Stimulated activated CD8-positive, alpha-beta memory T cell treated with anti-CD3 and anti-CD28 coated beads, Interleukin-15, amount 100 ng/mL, for 24 hours (primary cell): ENCODE data around the gene JAKMIP2.

ENCODE experiments used
- DNase-seq: peaks from one replicate; pipeline ENCODE4 v3.0.0-alpha.2; 2020; ENCODE audit warnings: low read depth

JAKMIP2 gene

GRCh38 chr5:147694772-147695171 is 87.8 kb downstream of the JAKMIP2 start:
- no peak for DNase-seq

DNA sequence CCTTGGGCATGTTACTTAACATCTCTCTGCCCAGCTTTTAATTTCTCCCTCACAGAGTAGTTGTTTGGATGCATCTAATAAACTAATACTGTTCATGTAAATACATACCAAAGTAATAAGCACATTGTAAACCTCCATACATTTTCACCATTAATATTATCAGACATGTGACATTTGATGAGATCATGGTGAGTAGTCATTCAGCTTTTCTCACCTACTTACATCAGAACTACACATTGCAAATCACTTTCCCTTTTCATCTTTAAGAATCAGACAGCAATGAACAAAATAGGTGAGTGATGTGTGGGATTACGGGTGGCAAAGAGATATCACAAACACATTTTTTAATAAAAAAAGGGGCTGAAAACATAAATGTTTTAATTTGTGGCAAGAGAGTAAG is 89.3 kb downstream of the JAKMIP2 start:
- DNase-seq = no peak

- no peak for DNase-seq
These were observed 91.4 kb downstream of the JAKMIP2 start for GRCh38 chr5:147691130-147691529.

GRCh38 chr5:147690595-147690994 is 91.9 kb downstream of the JAKMIP2 start:
- no peak for DNase-seq

DNA sequence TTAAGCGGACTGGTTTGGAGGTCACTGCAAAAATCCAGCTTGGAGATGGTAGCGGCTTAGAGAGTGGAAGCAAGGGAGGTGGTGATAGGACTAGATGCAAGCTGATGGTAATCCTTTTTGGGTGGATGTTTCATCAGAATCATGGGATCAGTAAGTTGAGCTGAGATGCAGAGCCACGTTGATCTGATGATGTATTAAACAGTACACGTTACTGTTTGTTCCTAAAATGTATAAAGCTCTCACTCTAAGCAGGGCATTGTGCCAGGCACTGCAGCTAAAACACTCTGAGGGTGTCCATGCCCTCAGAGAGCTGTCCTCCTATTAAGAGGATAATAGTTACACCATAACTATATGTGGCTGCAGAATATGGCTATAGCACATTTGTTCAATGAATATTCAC is 93.1 kb downstream of the JAKMIP2 start:
- no peak for DNase-seq

DNA sequence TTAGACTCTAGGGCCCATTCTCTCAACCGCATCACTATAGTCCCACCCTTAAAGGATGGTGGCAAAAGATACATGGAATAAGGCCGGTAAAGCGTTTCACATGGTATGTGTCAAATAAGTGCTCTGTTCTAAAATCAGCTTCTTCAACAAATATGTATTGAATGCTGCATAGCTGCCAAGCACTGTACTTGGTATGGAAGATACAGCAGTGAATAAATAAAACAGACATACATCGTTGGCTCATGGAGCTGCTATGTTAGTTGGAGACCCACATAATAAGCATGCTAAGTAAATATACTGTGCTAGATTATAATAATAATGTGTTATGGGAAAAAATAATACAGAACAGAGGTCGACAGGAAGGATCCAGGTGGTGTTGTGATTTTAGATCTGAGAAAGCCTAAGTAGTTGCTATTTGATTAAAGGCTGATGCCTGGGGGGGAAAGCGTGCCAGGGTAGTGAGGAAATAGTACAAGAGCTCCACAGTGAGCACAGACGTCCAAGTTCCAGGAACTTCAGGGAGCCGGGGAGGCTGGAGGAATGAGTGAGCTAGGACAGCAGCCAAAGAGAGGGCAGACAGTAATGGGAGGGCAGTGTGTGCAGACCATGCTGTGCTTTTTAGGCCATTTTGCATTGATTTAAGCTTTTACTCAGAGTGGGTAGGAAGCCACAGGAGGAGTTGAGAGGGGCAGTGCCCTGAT is 93.7 kb downstream of the JAKMIP2 start:
- no peak for DNase-seq

DNA sequence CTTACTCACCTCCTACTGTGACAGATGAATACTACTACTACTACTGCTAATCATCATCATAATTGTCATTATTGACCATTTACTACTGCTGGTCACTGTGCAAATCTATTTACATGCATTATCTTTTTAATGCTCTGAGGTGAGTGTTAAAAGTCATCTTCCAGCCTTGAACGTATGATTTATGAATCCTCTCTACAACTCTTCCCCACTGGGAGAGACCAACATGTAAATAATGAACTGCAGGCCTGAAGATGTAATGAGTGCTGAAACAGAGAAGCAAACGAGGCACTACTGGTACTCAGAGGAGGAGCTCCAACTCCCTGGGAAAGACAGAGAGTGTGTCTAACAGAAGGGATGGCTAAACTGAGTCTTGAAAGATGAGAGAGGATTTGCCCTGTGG is 95.4 kb downstream of the JAKMIP2 start:
- DNase-seq = no peak

DNA sequence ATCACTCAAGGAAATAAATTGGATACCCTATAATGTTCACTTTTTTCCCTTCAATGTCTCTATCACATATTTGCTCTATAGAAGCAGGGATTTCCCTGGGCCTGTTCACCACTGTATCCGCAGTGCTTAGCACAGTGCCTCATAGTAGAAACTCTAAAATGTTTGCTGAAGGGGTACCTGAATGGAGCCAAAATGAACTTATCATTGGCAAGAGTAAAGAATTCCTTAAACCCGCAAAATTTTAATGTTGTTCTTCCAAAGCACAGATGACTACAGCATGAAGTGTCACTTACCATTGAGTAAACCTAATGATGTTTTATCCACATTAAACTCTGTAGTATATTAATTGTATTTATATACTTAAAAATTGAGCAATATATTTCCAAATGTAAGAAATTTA is 96.1 kb downstream of the JAKMIP2 start:
- no peak for DNase-seq

DNA sequence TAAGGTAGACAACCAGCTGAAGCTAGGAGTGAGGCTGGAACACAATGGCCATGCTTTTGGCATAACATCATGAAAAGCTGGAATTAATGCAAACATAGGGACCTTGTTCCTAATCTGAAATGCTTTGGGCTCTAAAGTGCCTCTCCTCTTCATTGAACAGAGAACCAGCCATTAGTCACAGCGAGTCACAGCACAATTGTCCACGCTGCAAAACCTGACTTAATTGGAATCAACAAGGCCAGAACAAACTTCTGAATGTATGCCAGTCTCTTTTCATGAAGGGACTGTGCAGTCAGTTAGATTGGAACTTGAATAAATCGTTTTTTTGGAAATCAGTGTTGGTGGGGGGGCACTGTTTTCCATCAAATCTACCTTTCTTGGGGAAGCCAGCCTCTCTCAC is 96.5 kb downstream of the JAKMIP2 start:
- DNase-seq = no peak

DNA sequence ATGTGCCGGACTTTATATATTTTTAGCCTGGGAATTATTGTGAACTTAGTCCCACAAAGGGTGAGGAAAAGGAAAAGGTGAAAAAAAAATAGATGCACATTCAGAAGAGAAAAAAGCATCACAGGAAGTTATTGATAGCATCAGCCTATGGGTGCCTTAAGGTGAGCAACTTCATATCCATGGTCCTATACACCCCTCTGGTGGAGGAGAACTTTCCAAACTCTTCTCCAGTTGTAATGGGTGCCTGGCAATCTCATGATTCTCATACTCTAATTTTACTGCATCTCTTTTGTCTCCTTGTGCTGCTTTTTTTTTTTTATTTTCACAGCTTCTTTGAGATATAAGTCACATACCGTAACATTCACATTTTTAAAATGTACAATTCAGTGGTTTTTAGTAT is 107.4 kb downstream of the JAKMIP2 start:
- no peak for DNase-seq

DNA sequence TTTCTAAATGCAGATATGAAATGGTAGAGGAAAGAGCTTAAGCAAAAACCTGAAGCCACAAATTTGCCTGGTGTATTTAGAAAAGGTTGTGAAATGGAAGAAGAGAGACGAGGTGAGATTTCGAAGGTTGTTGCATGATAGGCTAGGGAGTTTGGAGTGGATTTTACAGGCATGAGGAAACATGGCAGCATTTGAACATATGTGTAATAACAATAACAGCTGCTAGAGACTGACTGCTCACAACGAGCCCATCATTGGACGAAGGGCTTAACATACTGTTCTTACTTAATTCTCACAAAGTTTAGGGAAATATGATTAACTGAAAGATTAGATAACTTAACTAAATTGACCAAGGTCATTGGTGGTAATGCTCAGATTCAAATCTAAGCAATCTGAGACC is 108.1 kb downstream of the JAKMIP2 start:
- DNase-seq = no peak

- DNase-seq = no peak
These were observed 108.7 kb downstream of the JAKMIP2 start for GRCh38 chr5:147673791-147674190.

DNA sequence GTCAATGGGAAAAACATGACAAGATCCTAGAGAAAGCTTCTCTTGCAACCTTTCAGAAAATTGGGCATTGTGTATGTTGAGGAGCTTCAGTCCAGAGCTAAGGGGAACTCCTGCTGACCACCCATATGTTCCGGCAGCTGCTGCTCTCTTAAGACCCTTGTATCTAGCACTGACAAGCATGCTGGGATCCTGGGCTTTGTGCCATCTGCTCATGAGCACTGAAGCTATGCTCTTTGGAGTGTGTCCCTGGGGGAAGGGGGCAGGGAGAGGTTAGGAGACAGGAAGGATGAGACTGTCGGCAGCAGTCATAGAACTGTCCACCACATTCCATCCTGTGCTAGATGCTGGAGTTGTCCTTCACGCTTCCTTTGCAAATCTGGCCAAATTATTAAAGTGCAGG is 109.3 kb downstream of the JAKMIP2 start:
- DNase-seq = no peak

GRCh38 chr5:147671365-147671764 is 111.2 kb downstream of the JAKMIP2 start:
- no peak for DNase-seq

- no peak for DNase-seq
These were observed 111.7 kb downstream of the JAKMIP2 start for GRCh38 chr5:147670815-147671214.

DNA sequence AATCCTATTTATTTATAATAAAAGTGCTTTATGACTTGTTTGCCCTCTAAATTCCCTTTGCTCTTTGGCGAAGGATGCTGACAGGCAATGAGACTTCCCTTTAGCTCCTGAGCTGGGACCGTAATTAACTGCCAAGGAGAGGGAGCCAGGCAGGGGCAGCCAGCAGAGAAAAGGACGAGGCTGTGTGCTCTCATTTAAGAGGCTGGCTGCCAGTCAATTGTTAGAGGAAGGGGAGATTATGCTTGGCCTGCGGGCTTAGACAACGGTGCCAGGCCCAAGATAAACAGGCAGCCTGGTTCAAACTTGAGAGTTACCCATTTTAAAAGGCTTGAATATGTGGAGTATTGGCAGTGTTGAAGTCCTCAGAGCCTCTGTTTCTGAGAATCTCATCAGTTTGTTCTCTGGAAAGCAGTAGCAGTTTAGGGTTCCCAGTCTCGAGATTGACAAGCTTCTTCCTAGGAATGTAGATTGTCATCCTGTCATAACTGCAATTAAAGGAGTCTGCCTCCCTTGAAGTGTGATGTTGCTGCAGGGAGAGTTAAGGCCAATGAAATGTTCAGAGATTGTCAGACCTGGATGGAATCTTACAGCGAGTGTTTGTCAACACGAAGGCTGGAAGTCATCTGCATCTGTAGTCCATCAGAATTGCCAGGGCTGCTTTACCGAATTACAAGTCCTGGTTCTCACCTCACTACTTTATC is 113.2 kb downstream of the JAKMIP2 start:
- no peak for DNase-seq

DNA sequence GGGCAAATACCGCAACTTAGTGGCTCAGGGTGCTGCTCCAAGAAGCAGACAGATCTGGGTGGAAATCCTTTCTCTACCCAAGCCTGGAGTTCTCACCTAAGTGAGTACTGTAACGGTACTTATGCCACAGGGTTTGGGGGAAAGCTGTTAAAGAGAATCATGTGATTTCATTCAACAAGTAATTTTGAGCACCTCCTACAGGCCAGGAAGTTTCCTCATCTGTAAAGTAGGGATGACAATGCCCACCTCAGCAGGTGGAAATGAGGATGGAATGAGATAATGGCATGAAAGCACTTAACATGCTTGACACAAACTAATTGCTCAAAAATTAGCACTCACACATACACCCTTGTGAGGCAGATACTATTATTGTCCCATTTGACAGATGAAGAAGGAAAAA is 114.1 kb downstream of the JAKMIP2 start:
- no peak for DNase-seq

- DNase-seq = no peak
These were observed 115.2 kb downstream of the JAKMIP2 start for GRCh38 chr5:147667363-147667762.

GRCh38 chr5:147666419-147666818 is 116.1 kb downstream of the JAKMIP2 start:
- DNase-seq = no peak

GRCh38 chr5:147661541-147661940 is 121.0 kb downstream of the JAKMIP2 start:
- DNase-seq = no peak

GRCh38 chr5:147659166-147659929 is 123.2 kb downstream of the JAKMIP2 start:
- no peak for DNase-seq

- DNase-seq = no peak
These were observed 124.1 kb downstream of the JAKMIP2 start for GRCh38 chr5:147658293-147658932.

- DNase-seq = no peak
These were observed 133.9 kb downstream of the JAKMIP2 start for GRCh38 chr5:147648597-147648996.
